Measurements from ENCODE around the gene MREG.

Gene MREG

DNA sequence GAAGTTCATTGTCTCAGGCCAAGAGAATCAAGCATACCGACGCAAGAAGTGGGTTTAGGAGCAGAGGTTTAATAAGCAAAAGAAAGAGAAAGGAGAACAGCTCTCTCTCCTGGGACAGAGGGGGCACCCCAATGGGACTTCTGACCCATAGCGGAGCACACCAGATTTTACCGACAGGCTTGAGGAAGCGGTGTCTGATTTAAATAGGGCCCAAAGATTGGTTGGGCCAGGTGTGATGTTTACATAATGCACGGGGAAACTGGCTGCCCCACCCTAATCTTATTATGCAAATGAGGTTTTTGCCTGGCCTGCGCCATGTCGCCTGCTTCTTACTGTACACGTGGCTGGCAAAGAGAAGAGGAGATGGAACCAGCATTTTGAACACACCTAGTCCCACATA, 106.2 kb downstream of the MREG start:
- no peak overlapping the region for H3K27ac ChIP-seq (ENCODE audit: low read depth, low read length)
- no peaks in the 10 kb centered on the region for H3K79me2 ChIP-seq (ENCODE audit: control insufficient read depth, low read length)
- H3K4me2 ChIP-seq (ENCODE audit: low read length): no peak overlapping the region
- no peaks in the 10 kb centered on the region for H4K20me1 ChIP-seq (ENCODE audit: control insufficient read depth, insufficient read depth, low read depth, low read length)
- H3F3A ChIP-seq (ENCODE audit: control insufficient read depth, insufficient read depth): no peaks in the 10 kb centered on the region
- H3K9me3 ChIP-seq (ENCODE audit: control insufficient read depth, insufficient read depth, low read length): no peaks in the 10 kb centered on the region
- H3K4me3 ChIP-seq (ENCODE audit: low read length): no peak overlapping the region
- TF ChIP-seq, protein P1, sequence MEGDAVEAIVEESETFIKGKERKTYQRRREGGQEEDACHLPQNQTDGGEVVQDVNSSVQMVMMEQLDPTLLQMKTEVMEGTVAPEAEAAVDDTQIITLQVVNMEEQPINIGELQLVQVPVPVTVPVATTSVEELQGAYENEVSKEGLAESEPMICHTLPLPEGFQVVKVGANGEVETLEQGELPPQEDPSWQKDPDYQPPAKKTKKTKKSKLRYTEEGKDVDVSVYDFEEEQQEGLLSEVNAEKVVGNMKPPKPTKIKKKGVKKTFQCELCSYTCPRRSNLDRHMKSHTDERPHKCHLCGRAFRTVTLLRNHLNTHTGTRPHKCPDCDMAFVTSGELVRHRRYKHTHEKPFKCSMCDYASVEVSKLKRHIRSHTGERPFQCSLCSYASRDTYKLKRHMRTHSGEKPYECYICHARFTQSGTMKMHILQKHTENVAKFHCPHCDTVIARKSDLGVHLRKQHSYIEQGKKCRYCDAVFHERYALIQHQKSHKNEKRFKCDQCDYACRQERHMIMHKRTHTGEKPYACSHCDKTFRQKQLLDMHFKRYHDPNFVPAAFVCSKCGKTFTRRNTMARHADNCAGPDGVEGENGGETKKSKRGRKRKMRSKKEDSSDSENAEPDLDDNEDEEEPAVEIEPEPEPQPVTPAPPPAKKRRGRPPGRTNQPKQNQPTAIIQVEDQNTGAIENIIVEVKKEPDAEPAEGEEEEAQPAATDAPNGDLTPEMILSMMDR (IDR thresholded peaks at IDR 0.05; ENCODE audit: low read depth, low read length, poor library complexity, severe bottlenecking): no peak
- TF ChIP-seq EZH2phosphoT487 (IDR thresholded peaks at IDR 0.05; ENCODE audit: borderline replicate concordance, low read length): no peak
- H3K27me3 ChIP-seq (ENCODE audit: control insufficient read depth, low read length): peaks cover 3% of the 10 kb centered on the region; the same call in 1 of the 2 replicates
- no peaks in the 10 kb centered on the region for H3K4me1 ChIP-seq (ENCODE audit: control insufficient read depth, low read length)
- H3K9me2 ChIP-seq (replicated peaks; ENCODE audit: control insufficient read depth, low read length): no peaks in the 10 kb centered on the region
- H3K36me3 ChIP-seq (ENCODE audit: control insufficient read depth, low read length): no peaks in the 10 kb centered on the region

DNA sequence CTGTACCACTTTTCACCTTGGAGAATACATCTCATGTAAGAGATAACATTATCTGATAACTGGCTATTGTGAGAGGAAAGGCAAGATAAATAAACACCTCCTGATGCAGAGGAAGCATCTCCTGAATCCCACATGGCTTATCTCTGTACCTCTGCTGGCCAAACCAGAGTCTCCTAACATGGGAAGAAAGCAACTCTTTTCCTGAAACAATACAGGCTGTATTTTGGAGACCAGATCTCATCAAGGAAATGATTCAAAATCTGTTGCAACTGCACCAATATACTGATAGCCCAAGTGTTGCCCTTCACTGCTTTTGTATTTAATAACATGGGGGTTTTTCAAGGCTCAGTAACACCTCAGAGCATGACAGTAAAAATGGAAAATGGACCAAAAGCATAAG, 106.9 kb downstream of the MREG start:
- Histone ChIP-seq H3K27ac (ENCODE audit: low read depth, low read length) (no peak overlapping the region), H3K4me3 (ENCODE audit: low read length) (no peak overlapping the region), H3K9me3 (ENCODE audit: control insufficient read depth, insufficient read depth, low read length) (no peaks in the 10 kb centered on the region), H3K4me1 (ENCODE audit: control insufficient read depth, low read length) (no peaks in the 10 kb centered on the region), H3K36me3 (ENCODE audit: control insufficient read depth, low read length) (no peaks in the 10 kb centered on the region), H3K27me3 (ENCODE audit: control insufficient read depth, low read length) (peaks cover 3% of the 10 kb centered on the region; the same call in 1 of the 2 replicates), H3K9me2 (replicated peaks; ENCODE audit: control insufficient read depth, low read length) (no peaks in the 10 kb centered on the region), H3K4me2 (ENCODE audit: low read length) (no peak overlapping the region), H3F3A (ENCODE audit: control insufficient read depth, insufficient read depth) (no peaks in the 10 kb centered on the region), H3K79me2 (ENCODE audit: control insufficient read depth, low read length) (no peaks in the 10 kb centered on the region), H4K20me1 (ENCODE audit: control insufficient read depth, insufficient read depth, low read depth, low read length) (no peaks in the 10 kb centered on the region)
- TF ChIP-seq, protein P1 (IDR thresholded peaks at IDR 0.05; ENCODE audit: low read depth, low read length, poor library complexity, severe bottlenecking): no peak
- no peak for TF ChIP-seq EZH2phosphoT487 (IDR thresholded peaks at IDR 0.05; ENCODE audit: borderline replicate concordance, low read length)

DNA sequence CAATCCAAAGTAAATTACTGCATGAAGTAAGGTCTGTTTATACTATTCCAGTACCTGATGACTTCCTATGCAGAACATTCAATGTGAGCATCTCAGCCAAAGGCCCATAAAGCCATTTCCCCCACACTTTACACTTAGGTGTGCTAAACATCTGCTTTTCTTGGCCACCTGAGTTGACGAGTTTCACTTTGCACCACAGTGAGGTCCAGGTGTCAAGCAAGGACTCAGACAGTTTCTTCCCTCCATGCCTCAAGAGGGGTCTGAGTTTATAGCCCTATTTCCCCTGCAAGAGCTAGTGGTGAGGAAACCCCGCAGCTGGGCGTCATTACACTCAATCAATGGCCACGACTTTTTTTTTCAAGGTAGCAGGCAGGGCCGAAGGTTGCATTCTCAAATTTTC, 107.7 kb downstream of the MREG start:
- H3K4me1 ChIP-seq (ENCODE audit: control insufficient read depth, low read length): no peaks in the 10 kb centered on the region
- no peak for TF ChIP-seq EZH2phosphoT487 (IDR thresholded peaks at IDR 0.05; ENCODE audit: borderline replicate concordance, low read length)
- TF ChIP-seq, protein P1 (IDR thresholded peaks at IDR 0.05; ENCODE audit: low read depth, low read length, poor library complexity, severe bottlenecking): no peak
- H3K27ac ChIP-seq (ENCODE audit: low read depth, low read length): no peak overlapping the region
- H3K4me2 ChIP-seq (ENCODE audit: low read length): no peak overlapping the region
- no peaks in the 10 kb centered on the region for H3K36me3 ChIP-seq (ENCODE audit: control insufficient read depth, low read length)
- H3K9me3 ChIP-seq (ENCODE audit: control insufficient read depth, insufficient read depth, low read length): no peaks in the 10 kb centered on the region
- H3K79me2 ChIP-seq (ENCODE audit: control insufficient read depth, low read length): no peaks in the 10 kb centered on the region
- H3F3A ChIP-seq (ENCODE audit: control insufficient read depth, insufficient read depth): no peaks in the 10 kb centered on the region
- no peak overlapping the region for H3K4me3 ChIP-seq (ENCODE audit: low read length)
- H3K27me3 ChIP-seq (ENCODE audit: control insufficient read depth, low read length): peaks cover 3% of the 10 kb centered on the region; the same call in 1 of the 2 replicates
- H4K20me1 ChIP-seq (ENCODE audit: control insufficient read depth, insufficient read depth, low read depth, low read length): no peaks in the 10 kb centered on the region
- no peaks in the 10 kb centered on the region for H3K9me2 ChIP-seq (replicated peaks; ENCODE audit: control insufficient read depth, low read length)
